ENCODE data around the gene KTN1.
A peak's percentile ranks its signal among the peaks of the same experiment; 100 is the strongest.

Gene KTN1

GRCh38 chr14:55707365-55707804 lies 127.4 kb downstream of the KTN1 start:
- TF ChIP-seq CTCF (IDR thresholded peaks at IDR 0.05), result peak; percentile 81

DNA sequence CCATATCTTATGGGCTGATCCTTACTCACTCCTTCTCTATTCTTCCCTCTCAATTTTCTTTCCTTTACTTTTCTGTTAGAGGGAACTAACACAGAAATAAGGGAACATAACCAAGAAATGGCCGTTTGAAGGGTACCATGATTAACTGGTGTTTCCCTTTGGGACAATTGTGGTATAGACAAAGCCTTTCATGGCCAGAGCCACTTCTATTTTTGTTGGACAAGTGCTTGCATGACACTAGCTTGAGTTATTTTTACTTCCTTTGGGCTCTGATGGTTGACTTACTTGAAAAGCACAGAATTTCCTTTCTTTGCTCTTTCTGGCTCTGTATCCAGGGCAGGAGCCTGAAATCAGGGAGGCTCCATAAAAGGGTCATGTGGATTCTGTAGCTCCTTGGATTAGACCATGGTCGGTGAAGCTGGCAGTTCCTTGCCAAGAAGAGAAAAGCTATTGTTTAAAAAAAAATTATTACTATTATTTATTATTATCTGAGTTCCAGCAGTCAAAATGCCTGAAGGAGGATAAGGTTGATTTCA lies 130.6 kb downstream of the KTN1 start:
- TF ChIP-seq CTCF (IDR thresholded peaks at IDR 0.05), result no peak

DNA sequence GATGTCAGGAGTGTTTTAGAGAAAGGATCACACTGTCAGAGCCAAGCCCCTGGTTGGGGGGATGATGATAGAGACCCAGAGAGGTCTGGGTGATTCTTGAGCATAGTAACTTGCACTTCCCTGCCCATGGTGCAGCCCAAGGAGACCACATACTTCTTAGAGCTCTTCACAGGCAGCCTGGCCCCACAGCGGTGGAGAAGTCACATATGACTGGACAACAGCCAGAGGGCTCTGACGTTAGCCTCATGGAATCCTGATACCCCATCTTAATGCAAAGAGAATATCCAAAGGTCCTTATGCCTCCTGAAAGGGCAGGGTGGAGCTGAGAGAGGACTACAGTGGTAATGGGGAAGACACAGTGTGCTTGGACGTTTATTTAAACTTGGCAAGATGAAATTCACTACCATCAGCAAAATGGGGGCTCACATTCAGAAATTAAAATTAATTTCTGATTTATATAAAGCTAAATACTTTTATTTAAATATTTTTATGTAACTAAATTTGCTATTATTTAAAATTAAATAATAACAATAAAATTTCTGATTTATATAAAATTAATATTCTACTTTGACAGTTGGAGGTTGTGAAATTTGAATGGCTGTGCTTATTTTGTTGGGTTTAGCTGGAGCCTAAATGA lies 131.3 kb downstream of the KTN1 start:
- TF ChIP-seq CTCF (IDR thresholded peaks at IDR 0.05), result no peak

GRCh38 chr14:55712491-55712890 lies 132.5 kb downstream of the KTN1 start:
- no peak for TF ChIP-seq CTCF (IDR thresholded peaks at IDR 0.05)

DNA sequence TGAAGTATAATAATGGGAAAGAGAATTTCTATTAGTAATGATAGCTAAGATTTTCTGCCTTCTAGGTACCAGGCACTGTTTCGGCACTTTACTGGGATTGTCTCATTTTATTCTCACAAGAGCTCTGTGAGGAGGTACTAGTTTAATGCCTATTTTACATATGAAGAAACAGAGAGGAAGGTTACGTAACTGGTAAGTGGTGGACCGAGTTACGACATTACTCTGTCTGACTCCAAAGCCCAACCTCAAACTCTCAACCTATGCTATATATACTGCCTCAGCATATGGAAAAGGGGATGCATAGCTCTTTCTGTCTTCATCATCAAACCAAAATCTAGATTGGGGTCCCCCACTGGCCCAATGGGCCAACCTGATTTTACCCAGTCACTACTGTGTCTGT lies 133.5 kb downstream of the KTN1 start:
- TF ChIP-seq CTCF (IDR thresholded peaks at IDR 0.05), result no peak

DNA sequence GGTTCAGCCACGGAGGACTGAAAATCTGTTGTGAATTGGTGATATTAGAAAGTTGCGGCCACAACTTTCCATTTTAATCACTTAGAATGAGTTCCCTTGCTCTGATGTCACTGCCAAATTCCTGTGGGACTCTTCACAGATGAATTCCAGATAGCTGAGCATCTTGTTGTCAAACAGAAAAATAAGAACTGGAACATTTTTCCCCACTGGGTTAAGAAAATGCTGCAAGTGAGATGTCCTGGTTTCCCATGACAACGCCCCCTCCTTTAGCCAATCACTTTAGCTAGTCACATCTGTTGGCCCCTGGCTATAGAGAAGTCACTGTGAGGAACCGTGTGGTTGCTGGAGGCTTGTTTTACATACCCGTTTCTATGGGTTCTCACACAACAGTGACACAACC lies 135.9 kb downstream of the KTN1 start:
- no peak for TF ChIP-seq CTCF (IDR thresholded peaks at IDR 0.05)

GRCh38 chr14:55717621-55718020 lies 137.6 kb downstream of the KTN1 start:
- TF ChIP-seq CTCF (IDR thresholded peaks at IDR 0.05), result no peak

- TF ChIP-seq CTCF (IDR thresholded peaks at IDR 0.05), result no peak
These were observed 138.5 kb downstream of the KTN1 start for GRCh38 chr14:55718551-55718950.

Data from LNCAP (cell line).